ENCODE measurements around the gene HS3ST4. TPM values are rescaled to one million over a fixed set of nuclear protein-coding genes. Genes with fewer than 3 reads are reported as not detected.

The HS3ST4 gene
- total and polyA plus RNA-seq, 10 of the 15 experiments (the other 5 are each of a cell fraction or from before 2014, with no cell fraction given): 0.05 TPM; not detected in 9

DNA sequence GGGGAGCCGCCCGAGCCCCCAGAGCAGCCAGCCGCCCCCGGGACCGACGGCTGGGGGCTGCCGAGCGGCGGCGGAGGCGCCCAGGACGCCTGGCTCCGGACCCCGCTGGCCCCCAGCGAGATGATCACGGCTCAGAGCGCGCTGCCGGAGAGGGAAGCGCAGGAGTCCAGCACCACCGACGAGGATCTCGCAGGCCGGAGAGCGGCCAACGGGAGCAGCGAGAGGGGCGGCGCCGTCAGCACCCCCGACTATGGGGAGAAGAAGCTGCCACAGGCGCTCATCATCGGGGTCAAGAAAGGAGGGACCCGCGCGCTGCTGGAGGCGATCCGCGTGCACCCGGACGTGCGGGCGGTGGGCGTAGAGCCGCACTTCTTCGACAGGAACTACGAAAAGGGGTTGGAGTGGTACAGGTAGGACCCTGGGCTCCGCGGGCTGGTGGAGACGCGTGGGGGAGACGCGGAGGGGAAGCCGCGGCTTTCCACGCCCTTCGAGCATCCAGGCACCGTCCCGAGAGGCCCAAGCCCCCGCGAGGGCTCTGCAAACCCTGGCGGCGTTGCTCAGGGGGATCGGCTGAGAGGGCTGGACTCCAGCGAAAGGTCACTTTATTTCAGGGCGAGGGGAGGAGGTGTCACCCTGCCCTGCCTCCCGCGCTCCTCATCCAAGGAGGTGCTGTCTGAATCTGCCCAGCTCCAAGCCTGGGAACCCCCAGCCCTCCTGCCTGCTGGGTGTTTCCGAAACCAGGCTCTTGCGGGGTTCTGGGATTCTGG, 1.2 kb downstream of the HS3ST4 start:
- Histone ChIP-seq H3K27me3 (replicated peaks in 1 of 2; ENCODE audit: control insufficient read depth in 2 of 2, insufficient read depth in 2 of 2, low read length in 1 of 2) (peaks cover 0 to 14% of the 10 kb centered on the region in 2 experiments), H2AFZ (ENCODE audit: control insufficient read depth, low read depth, low read length) (no peak overlapping the region), H3K27ac (ENCODE audit: control insufficient read depth, insufficient read depth) (no peak overlapping the region), H3K4me3 (no peak overlapping the region), H3K36me3 (ENCODE audit: control insufficient read depth in 2 of 2, insufficient read depth in 2 of 2, low read length in 1 of 2) (no peaks in the 10 kb centered on the region), H3K9ac (ENCODE audit: control insufficient read depth, insufficient read depth, low read length) (no peak overlapping the region), H3K4me1 (ENCODE audit: control insufficient read depth, insufficient read depth, low read length) (no peaks in the 10 kb centered on the region), H4K20me1 (ENCODE audit: control insufficient read depth, insufficient read depth) (no peaks in the 10 kb centered on the region), H3K4me2 (ENCODE audit: control insufficient read depth, insufficient read depth) (no peak overlapping the region), H3K79me2 (ENCODE audit: control insufficient read depth, insufficient read depth, low read length) (no peaks in the 10 kb centered on the region), H3K9me3 (replicated peaks; ENCODE audit: control insufficient read depth, insufficient read depth, low read length) (no peaks in the 10 kb centered on the region)
- WGBS (ENCODE audit: insufficient coverage, insufficient replicate concordance, low lambda C conversion rate, missing lambda C conversion rate): 21% methylated on average over 40 of the region's 70 CpGs
- no peak for TF ChIP-seq MTA3 (IDR thresholded peaks at IDR 0.05; ENCODE audit: borderline replicate concordance, low read length)
- no peak for TF ChIP-seq BACH1 (IDR thresholded peaks at IDR 0.05; ENCODE audit: borderline replicate concordance)
- TF ChIP-seq POLR2A (IDR thresholded peaks at IDR 0.05; ENCODE audit: low read depth, low read length): no peak
- no peak for TF ChIP-seq RAD21 (IDR thresholded peaks at IDR 0.05; ENCODE audit: insufficient read depth, low read depth, low read length)
- TF ChIP-seq, protein P1, sequence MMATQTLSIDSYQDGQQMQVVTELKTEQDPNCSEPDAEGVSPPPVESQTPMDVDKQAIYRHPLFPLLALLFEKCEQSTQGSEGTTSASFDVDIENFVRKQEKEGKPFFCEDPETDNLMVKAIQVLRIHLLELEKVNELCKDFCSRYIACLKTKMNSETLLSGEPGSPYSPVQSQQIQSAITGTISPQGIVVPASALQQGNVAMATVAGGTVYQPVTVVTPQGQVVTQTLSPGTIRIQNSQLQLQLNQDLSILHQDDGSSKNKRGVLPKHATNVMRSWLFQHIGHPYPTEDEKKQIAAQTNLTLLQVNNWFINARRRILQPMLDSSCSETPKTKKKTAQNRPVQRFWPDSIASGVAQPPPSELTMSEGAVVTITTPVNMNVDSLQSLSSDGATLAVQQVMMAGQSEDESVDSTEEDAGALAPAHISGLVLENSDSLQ (IDR thresholded peaks at IDR 0.05): no peak
- no peak for TF ChIP-seq MYC (IDR thresholded peaks at IDR 0.05; ENCODE audit: insufficient read depth, insufficient read length, insufficient replicate concordance, low read length, severe bottlenecking)
- no peak for TF ChIP-seq IKZF2 (IDR thresholded peaks at IDR 0.05)
- no peak for TF ChIP-seq CBX5 (IDR thresholded peaks at IDR 0.05; ENCODE audit: low read depth)
- TF ChIP-seq ZNF274 (IDR thresholded peaks at IDR 0.05; ENCODE audit: insufficient read depth, insufficient read length): no peak
- no peak for TF ChIP-seq YY1 (IDR thresholded peaks at IDR 0.05; ENCODE audit: low read depth, low read length)
- TF ChIP-seq NFYA (IDR thresholded peaks at IDR 0.05; ENCODE audit: borderline replicate concordance, low read depth, low read length): no peak
- TF ChIP-seq ZZZ3 (IDR thresholded peaks at IDR 0.05; ENCODE audit: control insufficient read depth, insufficient read length, low read depth): no peak
- no peak for TF ChIP-seq NFXL1 (IDR thresholded peaks at IDR 0.05; ENCODE audit: borderline replicate concordance)
- TF ChIP-seq, protein P2, sequence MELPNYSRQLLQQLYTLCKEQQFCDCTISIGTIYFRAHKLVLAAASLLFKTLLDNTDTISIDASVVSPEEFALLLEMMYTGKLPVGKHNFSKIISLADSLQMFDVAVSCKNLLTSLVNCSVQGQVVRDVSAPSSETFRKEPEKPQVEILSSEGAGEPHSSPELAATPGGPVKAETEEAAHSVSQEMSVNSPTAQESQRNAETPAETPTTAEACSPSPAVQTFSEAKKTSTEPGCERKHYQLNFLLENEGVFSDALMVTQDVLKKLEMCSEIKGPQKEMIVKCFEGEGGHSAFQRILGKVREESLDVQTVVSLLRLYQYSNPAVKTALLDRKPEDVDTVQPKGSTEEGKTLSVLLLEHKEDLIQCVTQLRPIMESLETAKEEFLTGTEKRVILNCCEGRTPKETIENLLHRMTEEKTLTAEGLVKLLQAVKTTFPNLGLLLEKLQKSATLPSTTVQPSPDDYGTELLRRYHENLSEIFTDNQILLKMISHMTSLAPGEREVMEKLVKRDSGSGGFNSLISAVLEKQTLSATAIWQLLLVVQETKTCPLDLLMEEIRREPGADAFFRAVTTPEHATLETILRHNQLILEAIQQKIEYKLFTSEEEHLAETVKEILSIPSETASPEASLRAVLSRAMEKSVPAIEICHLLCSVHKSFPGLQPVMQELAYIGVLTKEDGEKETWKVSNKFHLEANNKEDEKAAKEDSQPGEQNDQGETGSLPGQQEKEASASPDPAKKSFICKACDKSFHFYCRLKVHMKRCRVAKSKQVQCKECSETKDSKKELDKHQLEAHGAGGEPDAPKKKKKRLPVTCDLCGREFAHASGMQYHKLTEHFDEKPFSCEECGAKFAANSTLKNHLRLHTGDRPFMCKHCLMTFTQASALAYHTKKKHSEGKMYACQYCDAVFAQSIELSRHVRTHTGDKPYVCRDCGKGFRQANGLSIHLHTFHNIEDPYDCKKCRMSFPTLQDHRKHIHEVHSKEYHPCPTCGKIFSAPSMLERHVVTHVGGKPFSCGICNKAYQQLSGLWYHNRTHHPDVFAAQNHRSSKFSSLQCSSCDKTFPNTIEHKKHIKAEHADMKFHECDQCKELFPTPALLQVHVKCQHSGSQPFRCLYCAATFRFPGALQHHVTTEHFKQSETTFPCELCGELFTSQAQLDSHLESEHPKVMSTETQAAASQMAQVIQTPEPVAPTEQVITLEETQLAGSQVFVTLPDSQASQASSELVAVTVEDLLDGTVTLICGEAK (IDR thresholded peaks at IDR 0.05; ENCODE audit: borderline replicate concordance): no peak
- no TSS peak for BruUV-seq (replicated peaks)
- no peak for ATAC-seq
- no peak for FAIRE-seq
- ChIA-PET RAD21 (ENCODE audit: unreplicated experiment) (no interaction called here), SMC1A (ENCODE audit: uncharacterized antibody, unreplicated experiment) (no interaction called here), CTCF (no interaction called here), POLR2A (no interaction called here)
- in situ Hi-C loops (cut with MboI) (no loop called here), intact Hi-C loops (cut with micrococcal nuclease; ENCODE audit: unreplicated experiment) (no loop called here)
- DNase-seq (ENCODE audit: low read depth, low spot score): no peak

Measured in GM12878 (cell line).